GM13977 (cell line): ENCODE data around the gene EGFL7.

Experiments used
- DNase-seq: peaks from one replicate; pipeline ENCODE4 v3.0.0; 2012; ENCODE audit warnings: low spot score
- CTCF ChIP-seq: IDR thresholded peaks from 2 replicates; pipeline ENCODE4 v1.5.1; 2012; ENCODE audit warnings: mild to moderate bottlenecking, control low read depth; ENCODE audit not compliant: insufficient read depth; ENCODE audit errors: extremely low read depth, missing control alignments
- in situ Hi-C: fragments of 300-500 bp; cut with MboI; formaldehyde crosslinking; loops from one replicate; pipeline ENCODE4 v1.12.0; 2022; ENCODE audit warnings: low sequenced_read_pairs, low pct_unique_long_range_greater_than_20kb, mixed read lengths, inconsistent platforms; ENCODE audit not compliant: unreplicated experiment

The EGFL7 gene

GRCh38 chr9:136625101-136626065 lies 37.3 kb upstream of the EGFL7 start:
- TF ChIP-seq CTCF: peak; percentile 59
- DNase-seq: peak; percentile 79
- in situ Hi-C loops: loop anchor here (5.0 kb wide), 1 partner anchor 133 kb away; no protein-coding TSS in a partner anchor

DNA sequence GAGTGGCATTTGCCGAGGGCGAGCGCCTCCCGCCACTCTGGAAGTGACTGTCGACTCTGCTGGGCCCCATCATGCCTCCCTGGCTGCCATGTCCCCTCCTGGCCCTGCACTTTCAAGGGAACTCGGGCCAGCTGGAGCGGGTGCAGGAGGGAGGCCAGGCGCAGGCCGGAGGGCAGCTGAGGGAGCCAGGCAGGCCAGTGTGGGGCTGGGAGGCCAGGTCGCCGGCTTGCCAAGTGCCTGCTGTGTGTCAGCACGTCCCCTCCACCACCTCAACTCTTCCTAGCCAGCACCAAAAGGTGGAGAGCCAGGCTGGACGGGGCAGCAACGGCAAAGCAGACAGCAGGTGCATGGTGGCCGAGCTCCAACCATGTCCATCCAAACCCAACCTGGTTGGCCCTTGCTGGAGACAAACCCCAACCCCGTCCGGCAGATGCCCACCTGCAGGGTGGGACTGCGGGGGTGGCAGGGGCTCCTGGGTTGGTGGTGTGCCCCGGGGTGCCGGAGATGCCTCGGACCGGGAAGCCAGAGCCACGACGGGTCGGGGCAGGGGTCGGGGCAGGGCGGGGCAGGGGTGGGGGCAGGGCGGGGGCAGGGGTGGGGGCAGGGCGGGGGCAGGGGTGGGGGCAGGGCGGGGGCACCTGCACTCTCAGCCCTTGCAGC lies 36.5 kb upstream of the EGFL7 start:
- no peak for DNase-seq
- in situ Hi-C loops: loop anchor here (5.0 kb wide), 1 partner anchor 134 kb away; no protein-coding TSS in a partner anchor
- no peak for TF ChIP-seq CTCF

DNA sequence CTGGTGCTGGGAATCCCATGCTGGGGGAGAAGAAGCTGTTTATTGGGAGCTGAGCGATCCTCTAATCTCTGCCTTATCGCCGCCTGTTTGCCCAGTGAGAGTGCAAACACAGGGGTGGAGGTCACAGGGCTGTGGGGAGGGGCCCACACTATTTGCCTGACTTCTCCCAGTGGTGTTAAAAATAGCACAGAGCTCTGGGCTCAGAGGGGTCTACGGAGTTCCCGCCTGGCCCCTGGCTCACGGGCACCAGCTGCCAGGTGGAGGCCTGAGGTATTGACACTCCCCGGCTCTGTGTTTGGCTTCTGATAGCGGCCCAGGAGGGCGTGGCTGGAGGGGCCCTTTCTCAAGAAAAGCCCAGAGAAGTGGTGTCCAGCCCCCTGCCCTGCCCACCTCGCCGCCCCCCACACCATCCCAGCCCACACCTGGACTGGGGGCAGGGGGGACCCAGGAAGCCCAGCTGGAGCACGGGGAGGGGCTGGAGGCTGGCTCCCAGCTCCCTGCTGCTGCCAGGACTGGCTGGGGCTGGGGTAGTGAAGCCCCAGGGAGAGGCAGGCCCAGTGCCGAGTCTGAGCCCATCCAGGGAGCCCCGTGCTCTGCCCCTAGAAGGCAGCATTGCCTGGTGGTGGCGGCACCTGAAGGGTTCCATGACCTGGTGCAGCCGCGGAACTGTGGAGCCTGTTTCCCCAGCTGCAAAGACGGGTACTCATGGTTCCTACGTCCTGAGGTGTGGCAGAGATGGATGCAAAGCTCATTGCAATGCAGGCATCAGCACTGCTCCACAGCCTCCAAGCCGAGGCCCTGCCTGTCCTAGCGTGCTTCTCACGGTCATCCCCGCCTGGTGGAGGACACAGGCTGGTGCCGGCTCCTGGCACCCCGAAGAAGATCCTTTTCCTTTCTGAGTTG lies 35.7 kb upstream of the EGFL7 start:
- no peak for DNase-seq
- in situ Hi-C loops: loop anchor here (5.0 kb wide), 1 partner anchor 135 kb away; no protein-coding TSS in a partner anchor
- no peak for TF ChIP-seq CTCF

DNA sequence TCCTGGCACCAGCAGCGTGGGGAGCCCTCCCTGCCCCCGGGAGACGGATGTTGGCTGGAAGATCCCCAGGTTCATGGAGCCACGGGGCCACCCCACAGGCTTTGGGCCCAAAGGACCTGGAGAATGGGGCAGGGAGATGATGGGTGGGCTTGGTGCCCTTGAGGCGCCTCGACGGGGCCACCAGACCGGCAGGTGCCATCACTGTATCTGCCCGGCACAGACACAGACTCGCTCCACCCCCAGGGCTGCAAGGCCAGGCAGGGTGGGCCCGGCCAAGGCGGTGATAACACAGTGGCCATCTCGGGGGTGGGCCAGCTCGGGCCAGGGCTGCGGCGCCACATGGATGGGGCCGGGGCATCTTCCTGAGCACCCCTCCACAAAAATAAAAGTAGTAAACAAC lies 35.0 kb upstream of the EGFL7 start:
- TF ChIP-seq CTCF: no peak
- DNase-seq: no peak
- in situ Hi-C loops: loop anchor here (5.0 kb wide), 1 partner anchor 135 kb away; no protein-coding TSS in a partner anchor

DNA sequence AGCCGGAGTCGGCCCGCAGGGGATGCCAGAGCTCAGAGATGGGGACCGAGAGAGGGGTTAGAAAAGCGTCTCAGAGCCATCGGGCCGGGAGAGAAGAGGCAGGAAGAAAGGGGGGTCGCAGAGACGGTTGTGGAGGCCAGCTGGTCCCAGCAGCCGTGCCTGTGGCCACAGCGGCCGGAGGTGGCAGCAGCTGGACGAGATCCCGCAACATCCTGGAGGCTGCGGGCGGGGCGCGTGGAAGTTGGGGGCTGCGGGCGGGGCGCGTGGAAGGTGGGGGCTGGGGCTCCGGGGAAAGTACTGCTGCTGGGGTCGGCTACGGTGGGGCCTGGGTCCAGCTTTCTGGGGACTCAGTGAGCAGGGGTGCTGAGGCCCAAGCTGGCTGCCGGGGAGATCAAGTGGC lies 34.4 kb upstream of the EGFL7 start:
- in situ Hi-C loops: loop anchor here (5.0 kb wide), 1 partner anchor 136 kb away; no protein-coding TSS in a partner anchor
- DNase-seq: no peak
- no peak for TF ChIP-seq CTCF
